HCT116 (cell line): ENCODE data around the gene SENP6.

Experiments
- CEBPB ChIP-seq: IDR thresholded peaks from 2 replicates; pipeline ENCODE4 v1.6.1; 2012; ENCODE audit warnings: low read depth
- POLR2A ChIP-seq: IDR thresholded peaks from 2 replicates; pipeline ENCODE4 v1.7.0; 2011; ENCODE audit warnings: borderline replicate concordance; ENCODE audit not compliant: insufficient read depth, insufficient read length; ENCODE audit errors: extremely low read depth

- TF ChIP-seq CEBPB: no peak
- TF ChIP-seq POLR2A: no peak
Measured at GRCh38 chr6:75568965-75569364, 32.7 kb upstream of the SENP6 start.
